HG03460 (cell line): ENCODE data around the gene OR4D11.
"Not testable (repeated sequence)": the region's sequence is repeated elsewhere in the genome, so short reads cannot be mapped to it uniquely, and the experiment has no call there.

Experiments
- ATAC-seq: cut with Tn5 transposase; IDR thresholded peaks from one replicate; pipeline ENCODE4 v1.9.1; 2021; ENCODE audit not compliant: unreplicated experiment

Gene OR4D11

GRCh38 chr11:59503276-59503675, at the start of gene OR4D11:
Gene OR4D11 (plus strand): TSS chr11:59503576. CDS start chr11:59503576, 0 bp downstream.
- ATAC-seq, result no peak

- no peak for ATAC-seq
Observed at GRCh38 chr11:59456661-59457060, 46.7 kb upstream of the OR4D11 start, which contains the start of gene OR4D6. Gene OR4D6 (plus strand): TSS chr11:59456961. CDS start chr11:59456961, 0 bp downstream.

GRCh38 chr11:59459916-59460315, 43.5 kb upstream of the OR4D11 start:
- no peak for ATAC-seq

GRCh38 chr11:59463190-59463641, 40.2 kb upstream of the OR4D11 start:
- ATAC-seq, result no peak

GRCh38 chr11:59473015-59473414, 30.4 kb upstream of the OR4D11 start, which contains the start of gene OR4D10:
Gene OR4D10 (plus strand): TSS chr11:59473315. CDS start chr11:59477430, 4,115 bp downstream.
- ATAC-seq, result no peak

GRCh38 chr11:59475176-59475575, 28.2 kb upstream of the OR4D11 start:
- no peak for ATAC-seq

- no peak for ATAC-seq
Observed at GRCh38 chr11:59479906-59480305, 23.5 kb upstream of the OR4D11 start.

- no peak for ATAC-seq
Observed at GRCh38 chr11:59480359-59480758, 23.0 kb upstream of the OR4D11 start.

GRCh38 chr11:59501931-59502330, 1.4 kb upstream of the OR4D11 start:
- no peak for ATAC-seq

- no peak for ATAC-seq
Observed at GRCh38 chr11:59510941-59511589, 7.7 kb downstream of the OR4D11 start, which contains the start of gene OR4D9. Gene OR4D9 (plus strand): TSS chr11:59511539. CDS start chr11:59514913, 3,374 bp downstream.

- no peak for ATAC-seq
Observed at GRCh38 chr11:59511675-59512074, 8.3 kb downstream of the OR4D11 start.

- not testable (repeated sequence) for ATAC-seq
Observed at GRCh38 chr11:59520139-59520538, 16.8 kb downstream of the OR4D11 start.

GRCh38 chr11:59520741-59521140, 17.4 kb downstream of the OR4D11 start:
- ATAC-seq, result no peak

GRCh38 chr11:59523541-59523940, 20.2 kb downstream of the OR4D11 start:
- no peak for ATAC-seq

GRCh38 chr11:59528711-59529110, 25.3 kb downstream of the OR4D11 start:
- no peak for ATAC-seq

- ATAC-seq, result no peak
Observed at GRCh38 chr11:59532620-59533019, 29.2 kb downstream of the OR4D11 start.

GRCh38 chr11:59534676-59535075, 31.3 kb downstream of the OR4D11 start:
- ATAC-seq, result no peak

- ATAC-seq, result no peak
Observed at GRCh38 chr11:59542142-59542810, 38.9 kb downstream of the OR4D11 start.

- not testable (repeated sequence) for ATAC-seq
Observed at GRCh38 chr11:59543713-59544112, 40.3 kb downstream of the OR4D11 start.

- ATAC-seq, result no peak
Observed at GRCh38 chr11:59544869-59545178, 41.4 kb downstream of the OR4D11 start.

- ATAC-seq, result no peak
Observed at GRCh38 chr11:59545179-59546020, 42.0 kb downstream of the OR4D11 start.
